GM04503 (cell line): ENCODE results near the gene SLC35F3.

ENCODE experiments used
- DNase-seq: peaks from one replicate; pipeline ENCODE4 v3.0.0-alpha.2; 2012; ENCODE audit warnings: low read depth

The SLC35F3 gene

GRCh38 chr1:233972951-233973635 is 68.6 kb downstream of the SLC35F3 start:
- DNase-seq: no peak

- DNase-seq: no peak
These were observed 71.0 kb downstream of the SLC35F3 start for GRCh38 chr1:233975486-233975885.

GRCh38 chr1:233981042-233981675 is 76.7 kb downstream of the SLC35F3 start:
- DNase-seq: no peak

GRCh38 chr1:233982827-233983518 is 78.5 kb downstream of the SLC35F3 start:
- no peak for DNase-seq

GRCh38 chr1:233983811-233984210 is 79.3 kb downstream of the SLC35F3 start:
- DNase-seq: no peak

- DNase-seq: no peak
These were observed 84.7 kb downstream of the SLC35F3 start for GRCh38 chr1:233988963-233989696.

GRCh38 chr1:233990486-233990885 is 86.0 kb downstream of the SLC35F3 start:
- DNase-seq: no peak

- no peak for DNase-seq
These were observed 89.2 kb downstream of the SLC35F3 start for GRCh38 chr1:233993651-233994050.

GRCh38 chr1:233994112-233994511 is 89.6 kb downstream of the SLC35F3 start:
- no peak for DNase-seq

- no peak for DNase-seq
These were observed 94.0 kb downstream of the SLC35F3 start for GRCh38 chr1:233998456-233998855.

- DNase-seq: no peak
These were observed 94.4 kb downstream of the SLC35F3 start for GRCh38 chr1:233998891-233999290.

- no peak for DNase-seq
These were observed 96.1 kb downstream of the SLC35F3 start for GRCh38 chr1:234000557-234001041.

GRCh38 chr1:234001817-234002216 is 97.3 kb downstream of the SLC35F3 start:
- no peak for DNase-seq

GRCh38 chr1:234004591-234004990 is 100.1 kb downstream of the SLC35F3 start:
- DNase-seq: no peak

- no peak for DNase-seq
These were observed 103.2 kb downstream of the SLC35F3 start for GRCh38 chr1:234007684-234008083.

- no peak for DNase-seq
These were observed 104.1 kb downstream of the SLC35F3 start for GRCh38 chr1:234008591-234008990.

- no peak for DNase-seq
These were observed 105.2 kb downstream of the SLC35F3 start for GRCh38 chr1:234009668-234010067.

GRCh38 chr1:234014208-234014607 is 109.7 kb downstream of the SLC35F3 start:
- no peak for DNase-seq

GRCh38 chr1:234018816-234019215 is 114.3 kb downstream of the SLC35F3 start:
- DNase-seq: no peak

- DNase-seq: no peak
These were observed 114.9 kb downstream of the SLC35F3 start for GRCh38 chr1:234019387-234019786.

GRCh38 chr1:234022302-234022701 is 117.8 kb downstream of the SLC35F3 start:
- DNase-seq: no peak

- DNase-seq: no peak
These were observed 135.1 kb downstream of the SLC35F3 start for GRCh38 chr1:234039603-234040002.
